Liver (tissue), 9 donors: Measurements from ENCODE around the gene RASGRP1. TPM values are rescaled to one million over a fixed set of nuclear protein-coding genes. Genes with fewer than 3 reads are reported as not detected.

Experiments
- DNase-seq: peaks from one replicate; pipeline ENCODE4 v3.0.0-alpha.2; 2017; ENCODE audit warnings: low spot score
- H3K27ac ChIP-seq, 2 donors: one replicate each; pipeline ENCODE4 v1.7.0; 2013; ENCODE audit warnings: inconsistent platforms in 2 of 2, low read length in 2 of 2, control low read depth in 1 of 2, low read depth in 1 of 2, mild to moderate bottlenecking in 1 of 2
- H3K27me3 ChIP-seq, 4 donors: one replicate each; pipeline versions ENCODE4 v1.6.1 to v1.7.0; 2013; ENCODE audit warnings: low read length in 3 of 4, inconsistent platforms in 1 of 4, mild to moderate bottlenecking in 1 of 4, moderate library complexity in 1 of 4; ENCODE audit not compliant: control insufficient read depth in 4 of 4, insufficient read depth in 4 of 4
- H3K36me3 ChIP-seq, 4 donors: one replicate each; pipeline versions ENCODE4 v1.6.1 to v1.7.0; 2013; ENCODE audit warnings: low read length in 3 of 4, mild to moderate bottlenecking in 3 of 4, low read depth in 1 of 4, moderate library complexity in 1 of 4; ENCODE audit not compliant: control insufficient read depth in 4 of 4, insufficient read depth in 3 of 4
- H3K4me1 ChIP-seq, 4 donors: one replicate each; pipeline versions ENCODE4 v1.6.1 to v1.7.0; 2013; ENCODE audit warnings: low read length in 3 of 4, mild to moderate bottlenecking in 3 of 4, moderate library complexity in 1 of 4; ENCODE audit not compliant: control insufficient read depth in 4 of 4, insufficient read depth in 4 of 4
- H3K4me3 ChIP-seq, 3 donors: one replicate each; pipeline versions ENCODE4 v1.6.1 to v1.7.0; 2013; ENCODE audit warnings: low read length in 3 of 3, control low read depth in 1 of 3, low read depth in 1 of 3, mild to moderate bottlenecking in 1 of 3
- H3K9ac ChIP-seq, 2 donors: one replicate each; pipeline ENCODE4 v1.7.0; 2013; ENCODE audit warnings: low read length in 2 of 2, mild to moderate bottlenecking in 2 of 2, moderate library complexity in 2 of 2, control low read depth in 1 of 2, low read depth in 1 of 2
- H3K9me3 ChIP-seq, 4 donors: one replicate each; pipeline versions ENCODE4 v1.6.1 to v1.7.0; 2013; ENCODE audit warnings: low read length in 3 of 4; ENCODE audit not compliant: control insufficient read depth in 4 of 4
- ATF3 ChIP-seq: IDR thresholded peaks from 2 replicates; pipeline ENCODE4 v1.6.1; 2016; ENCODE audit warnings: antibody characterized with exemption
- EGR1 ChIP-seq, 2 donors: IDR thresholded peaks; 2 replicates each; pipeline ENCODE4 v1.6.1; 2016 to 2018; ENCODE audit warnings: antibody characterized with exemption in 2 of 2, low read depth in 2 of 2
- FOXA1 ChIP-seq: IDR thresholded peaks from 2 replicates; pipeline ENCODE4 v1.6.1; 2016; ENCODE audit warnings: antibody characterized with exemption
- FOXA2 ChIP-seq: IDR thresholded peaks from 2 replicates; pipeline ENCODE4 v1.6.1; 2016; ENCODE audit warnings: antibody characterized with exemption
- GABPA ChIP-seq, 2 donors: IDR thresholded peaks in 1 of 2; conservative IDR thresholded peaks in 1 of 2; 2 replicates each; pipeline ENCODE4 v1.6.1; 2016; ENCODE audit warnings: antibody characterized with exemption in 2 of 2, mild to moderate bottlenecking in 1 of 2, moderate library complexity in 1 of 2
- HNF4A ChIP-seq, 2 donors: conservative IDR thresholded peaks; 2 replicates each; pipeline ENCODE4 v1.6.1; 2016; ENCODE audit warnings: antibody characterized with exemption in 2 of 2, mild to moderate bottlenecking in 2 of 2
- HNF4G ChIP-seq: IDR thresholded peaks from 2 replicates; pipeline ENCODE4 v1.6.1; 2016; ENCODE audit warnings: antibody characterized with exemption
- JUND ChIP-seq, 2 donors: IDR thresholded peaks; 2 replicates each; pipeline ENCODE4 v1.6.1; 2016; ENCODE audit warnings: antibody characterized with exemption in 2 of 2
- MAX ChIP-seq: IDR thresholded peaks from 2 replicates; pipeline ENCODE4 v1.6.1; 2016; ENCODE audit warnings: antibody characterized with exemption
- NR2F2 ChIP-seq: IDR thresholded peaks from 2 replicates; pipeline ENCODE4 v1.6.1; 2016; ENCODE audit warnings: antibody characterized with exemption
- RAD21 ChIP-seq, 2 donors: IDR thresholded peaks; 2 replicates each; pipeline ENCODE4 v1.6.1; 2016; ENCODE audit warnings: antibody characterized with exemption in 2 of 2, mild to moderate bottlenecking in 2 of 2
- RXRA ChIP-seq, 2 donors: IDR thresholded peaks; 2 replicates each; pipeline ENCODE4 v1.6.1; 2017 to 2018; ENCODE audit warnings: antibody characterized with exemption in 2 of 2, mild to moderate bottlenecking in 1 of 2
- SP1 ChIP-seq: IDR thresholded peaks from 2 replicates; pipeline ENCODE4 v1.6.1; 2018; ENCODE audit warnings: antibody characterized with exemption, mild to moderate bottlenecking
- TAF1 ChIP-seq: conservative IDR thresholded peaks from 2 replicates; pipeline ENCODE4 v1.6.1; 2016; ENCODE audit warnings: antibody characterized with exemption, mild to moderate bottlenecking
- YY1 ChIP-seq: IDR thresholded peaks from 2 replicates; pipeline ENCODE4 v1.6.1; 2016; ENCODE audit warnings: antibody characterized with exemption, mild to moderate bottlenecking
- WGBS: extraction: QIAGEN DNeasy Blood & Tissue Kit; methylation state at CpG from one replicate; pipeline ENCODE4 v1.1.7; 2013; 5-methylcytosine and 5-hydroxymethylcytosine counted together
- polyA plus RNA-seq, 2 donors: library from polyadenylated mRNA; stranded (reverse) in 1 of 2; unstranded in 1 of 2; fragments of 200-250 nt in 1 of 2; fragments of >200 nt in 1 of 2; fragmentation: Nextera tagmentation in 1 of 2; extraction: Ambion mirVana in 1 of 2; gene quantifications; one replicate each; pipeline versions ENCODE4 v1.2.1 to v1.2.3, GENCODE V29; 2013 to 2015
- total RNA-seq, 2 donors: library from RNA; depleted of rRNA; stranded (reverse); fragments of >200 nt; gene quantifications; one replicate each; pipeline ENCODE4 v1.2.3, GENCODE V29; 2014
- TF ChIP-seq, protein P1 (sequence below): fragments of 150-350 bp; IDR thresholded peaks from 2 replicates; pipeline ENCODE4 v1.5.1; 2017; ENCODE audit warnings: improper control_type of control experiment, low read depth, low read length; ENCODE audit not compliant: missing input control
- TF ChIP-seq, protein P2 (sequence below): IDR thresholded peaks from 2 replicates; pipeline ENCODE4 v1.6.1; 2016; ENCODE audit warnings: antibody characterized with exemption
- TF ChIP-seq, protein P3 (sequence below): IDR thresholded peaks from 2 replicates; pipeline ENCODE4 v1.6.1; 2016; ENCODE audit warnings: antibody characterized with exemption, mild to moderate bottlenecking
- donor health status: healthy.
- donor health status: healthy.
- donor health status: healthy.
- donor health status: healthy.
- donor health status: healthy.

The RASGRP1 gene
- total and polyA plus RNA-seq, 4 donors: 0.17 to 0.75 (median 0.47) TPM

GRCh38 chr15:38528294-38528693 lies 36.3 kb downstream of the RASGRP1 start:
- Histone ChIP-seq H3K27me3 (peaks cover 0 to 4% (median 0%) of the 10 kb centered on the region in 4 donors), H3K9ac (no peak overlapping the region), H3K36me3 (no peaks in the 10 kb centered on the region), H3K4me3 (no peak overlapping the region), H3K4me1 (no peaks in the 10 kb centered on the region), H3K9me3 (no peaks in the 10 kb centered on the region), H3K27ac (no peak overlapping the region)
- DNase-seq: no peak
- WGBS: 94% methylated on average over 1 of the region's 1 CpG
- TF ChIP-seq ATF3: no peak
- no peak for TF ChIP-seq FOXA1
- TF ChIP-seq HNF4G: no peak
- no peak for TF ChIP-seq YY1
- no peak for TF ChIP-seq GABPA (IDR thresholded peaks at IDR 0.05 in 1 of 2, conservative IDR thresholded peaks at IDR 0.05 in 1 of 2)
- no peak for TF ChIP-seq NR2F2
- TF ChIP-seq FOXA2: no peak
- TF ChIP-seq, protein P1, sequence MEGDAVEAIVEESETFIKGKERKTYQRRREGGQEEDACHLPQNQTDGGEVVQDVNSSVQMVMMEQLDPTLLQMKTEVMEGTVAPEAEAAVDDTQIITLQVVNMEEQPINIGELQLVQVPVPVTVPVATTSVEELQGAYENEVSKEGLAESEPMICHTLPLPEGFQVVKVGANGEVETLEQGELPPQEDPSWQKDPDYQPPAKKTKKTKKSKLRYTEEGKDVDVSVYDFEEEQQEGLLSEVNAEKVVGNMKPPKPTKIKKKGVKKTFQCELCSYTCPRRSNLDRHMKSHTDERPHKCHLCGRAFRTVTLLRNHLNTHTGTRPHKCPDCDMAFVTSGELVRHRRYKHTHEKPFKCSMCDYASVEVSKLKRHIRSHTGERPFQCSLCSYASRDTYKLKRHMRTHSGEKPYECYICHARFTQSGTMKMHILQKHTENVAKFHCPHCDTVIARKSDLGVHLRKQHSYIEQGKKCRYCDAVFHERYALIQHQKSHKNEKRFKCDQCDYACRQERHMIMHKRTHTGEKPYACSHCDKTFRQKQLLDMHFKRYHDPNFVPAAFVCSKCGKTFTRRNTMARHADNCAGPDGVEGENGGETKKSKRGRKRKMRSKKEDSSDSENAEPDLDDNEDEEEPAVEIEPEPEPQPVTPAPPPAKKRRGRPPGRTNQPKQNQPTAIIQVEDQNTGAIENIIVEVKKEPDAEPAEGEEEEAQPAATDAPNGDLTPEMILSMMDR: no peak
- no peak for TF ChIP-seq TAF1
- TF ChIP-seq, protein P2, sequence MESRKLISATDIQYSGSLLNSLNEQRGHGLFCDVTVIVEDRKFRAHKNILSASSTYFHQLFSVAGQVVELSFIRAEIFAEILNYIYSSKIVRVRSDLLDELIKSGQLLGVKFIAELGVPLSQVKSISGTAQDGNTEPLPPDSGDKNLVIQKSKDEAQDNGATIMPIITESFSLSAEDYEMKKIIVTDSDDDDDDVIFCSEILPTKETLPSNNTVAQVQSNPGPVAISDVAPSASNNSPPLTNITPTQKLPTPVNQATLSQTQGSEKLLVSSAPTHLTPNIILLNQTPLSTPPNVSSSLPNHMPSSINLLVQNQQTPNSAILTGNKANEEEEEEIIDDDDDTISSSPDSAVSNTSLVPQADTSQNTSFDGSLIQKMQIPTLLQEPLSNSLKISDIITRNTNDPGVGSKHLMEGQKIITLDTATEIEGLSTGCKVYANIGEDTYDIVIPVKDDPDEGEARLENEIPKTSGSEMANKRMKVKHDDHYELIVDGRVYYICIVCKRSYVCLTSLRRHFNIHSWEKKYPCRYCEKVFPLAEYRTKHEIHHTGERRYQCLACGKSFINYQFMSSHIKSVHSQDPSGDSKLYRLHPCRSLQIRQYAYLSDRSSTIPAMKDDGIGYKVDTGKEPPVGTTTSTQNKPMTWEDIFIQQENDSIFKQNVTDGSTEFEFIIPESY: no peak
- no peak for TF ChIP-seq HNF4A (conservative IDR thresholded peaks at IDR 0.05)
- no peak for TF ChIP-seq EGR1 (IDR thresholded peaks at IDR 0.05; ENCODE audit: low read depth in 2 of 2)
- no peak for TF ChIP-seq RAD21 (IDR thresholded peaks at IDR 0.05)
- TF ChIP-seq, protein P3, sequence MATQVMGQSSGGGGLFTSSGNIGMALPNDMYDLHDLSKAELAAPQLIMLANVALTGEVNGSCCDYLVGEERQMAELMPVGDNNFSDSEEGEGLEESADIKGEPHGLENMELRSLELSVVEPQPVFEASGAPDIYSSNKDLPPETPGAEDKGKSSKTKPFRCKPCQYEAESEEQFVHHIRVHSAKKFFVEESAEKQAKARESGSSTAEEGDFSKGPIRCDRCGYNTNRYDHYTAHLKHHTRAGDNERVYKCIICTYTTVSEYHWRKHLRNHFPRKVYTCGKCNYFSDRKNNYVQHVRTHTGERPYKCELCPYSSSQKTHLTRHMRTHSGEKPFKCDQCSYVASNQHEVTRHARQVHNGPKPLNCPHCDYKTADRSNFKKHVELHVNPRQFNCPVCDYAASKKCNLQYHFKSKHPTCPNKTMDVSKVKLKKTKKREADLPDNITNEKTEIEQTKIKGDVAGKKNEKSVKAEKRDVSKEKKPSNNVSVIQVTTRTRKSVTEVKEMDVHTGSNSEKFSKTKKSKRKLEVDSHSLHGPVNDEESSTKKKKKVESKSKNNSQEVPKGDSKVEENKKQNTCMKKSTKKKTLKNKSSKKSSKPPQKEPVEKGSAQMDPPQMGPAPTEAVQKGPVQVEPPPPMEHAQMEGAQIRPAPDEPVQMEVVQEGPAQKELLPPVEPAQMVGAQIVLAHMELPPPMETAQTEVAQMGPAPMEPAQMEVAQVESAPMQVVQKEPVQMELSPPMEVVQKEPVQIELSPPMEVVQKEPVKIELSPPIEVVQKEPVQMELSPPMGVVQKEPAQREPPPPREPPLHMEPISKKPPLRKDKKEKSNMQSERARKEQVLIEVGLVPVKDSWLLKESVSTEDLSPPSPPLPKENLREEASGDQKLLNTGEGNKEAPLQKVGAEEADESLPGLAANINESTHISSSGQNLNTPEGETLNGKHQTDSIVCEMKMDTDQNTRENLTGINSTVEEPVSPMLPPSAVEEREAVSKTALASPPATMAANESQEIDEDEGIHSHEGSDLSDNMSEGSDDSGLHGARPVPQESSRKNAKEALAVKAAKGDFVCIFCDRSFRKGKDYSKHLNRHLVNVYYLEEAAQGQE: no peak

GRCh38 chr15:38526158-38526557 lies 38.5 kb downstream of the RASGRP1 start:
- Histone ChIP-seq H3K27me3 (peaks cover 0 to 4% (median 0%) of the 10 kb centered on the region in 4 donors), H3K36me3 (no peaks in the 10 kb centered on the region), H3K9ac (no peak overlapping the region), H3K27ac (no peak overlapping the region), H3K9me3 (no peaks in the 10 kb centered on the region), H3K4me3 (no peak overlapping the region), H3K4me1 (no peaks in the 10 kb centered on the region)
- 90% methylated on average over 2 of the region's 2 CpGs for WGBS
- DNase-seq: no peak
- TF ChIP-seq HNF4A (conservative IDR thresholded peaks at IDR 0.05) (no peak), JUND (IDR thresholded peaks at IDR 0.05) (no peak), MAX (no peak), TAF1 (no peak), RXRA (IDR thresholded peaks at IDR 0.05) (no peak), SP1 (no peak)
